ENCODE results near the gene KCNC4. TPM values are rescaled to one million over a fixed set of nuclear protein-coding genes. Genes with fewer than 3 reads are reported as not detected.

Gene KCNC4
- total and polyA plus RNA-seq, 2 of the 13 experiments (the other 11 are each of a cell fraction or from before 2014, with no cell fraction given): 0.24 to 0.66 TPM

DNA sequence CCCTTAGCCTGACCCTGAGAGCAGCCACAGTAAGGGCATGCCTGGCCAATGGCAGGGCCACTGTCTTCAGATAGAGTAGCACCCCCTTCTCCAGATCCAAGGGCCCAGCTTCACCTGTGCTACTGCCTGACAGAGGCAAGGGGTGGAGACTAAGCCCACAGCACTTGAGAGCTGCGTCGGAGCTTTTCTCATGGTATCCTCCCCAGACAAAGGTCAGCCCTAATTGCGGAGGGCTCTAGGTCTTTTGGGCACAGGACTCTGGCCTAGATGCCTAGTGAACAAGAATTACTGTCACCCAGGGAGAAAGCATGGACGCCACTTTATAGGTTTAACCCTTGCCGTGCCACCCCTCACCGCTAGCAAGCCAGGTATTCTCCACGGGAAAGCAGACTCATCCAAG is 15.1 kb downstream of the KCNC4 start:
- no peak overlapping the region for H3K27ac ChIP-seq (ENCODE audit: extremely low read length, insufficient read depth, low read length)
- no TSS peak for BruUV-seq (replicated peaks)
- H3K79me2 ChIP-seq (ENCODE audit: insufficient read depth, low read length): no peaks in the 10 kb centered on the region
- CTCF ChIA-PET (ENCODE audit: low intra/inter-chr PET ratio, low total read pairs): no interaction called here
- no peak overlapping the region for H3K9ac ChIP-seq (ENCODE audit: insufficient read depth, low read depth, low read length)
- TF ChIP-seq, protein P1, sequence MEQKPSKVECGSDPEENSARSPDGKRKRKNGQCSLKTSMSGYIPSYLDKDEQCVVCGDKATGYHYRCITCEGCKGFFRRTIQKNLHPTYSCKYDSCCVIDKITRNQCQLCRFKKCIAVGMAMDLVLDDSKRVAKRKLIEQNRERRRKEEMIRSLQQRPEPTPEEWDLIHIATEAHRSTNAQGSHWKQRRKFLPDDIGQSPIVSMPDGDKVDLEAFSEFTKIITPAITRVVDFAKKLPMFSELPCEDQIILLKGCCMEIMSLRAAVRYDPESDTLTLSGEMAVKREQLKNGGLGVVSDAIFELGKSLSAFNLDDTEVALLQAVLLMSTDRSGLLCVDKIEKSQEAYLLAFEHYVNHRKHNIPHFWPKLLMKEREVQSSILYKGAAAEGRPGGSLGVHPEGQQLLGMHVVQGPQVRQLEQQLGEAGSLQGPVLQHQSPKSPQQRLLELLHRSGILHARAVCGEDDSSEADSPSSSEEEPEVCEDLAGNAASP (CRISPR knock-in tag; IDR thresholded peaks at IDR 0.05; ENCODE audit: borderline replicate concordance): no peak
- TF ChIP-seq TRIM24 (CRISPR knock-in tag; IDR thresholded peaks at IDR 0.05) (no peak), ZNF652 (CRISPR knock-in tag; IDR thresholded peaks at IDR 0.05; ENCODE audit: borderline replicate concordance, low read depth) (0 out of 2 replicates have a peak, but pooled peaks have one; percentile 20)
- H3K4me2 ChIP-seq (ENCODE audit: low read depth, low read length): no peak overlapping the region
- H3K4me3 ChIP-seq (replicated peaks in 1 of 3; ENCODE audit: insufficient read depth in 1 of 3, low read depth in 2 of 3, low read length in 3 of 3): no peak overlapping the region
- no peak for DNase-seq (ENCODE audit: low spot score)
- no peaks in the 10 kb centered on the region for H3K9me3 ChIP-seq (ENCODE audit: low read length)
- intact Hi-C loops (cut with micrococcal nuclease; ENCODE audit: unreplicated experiment): no loop called here
- ATAC-seq: no peak
- in situ Hi-C loops (cut with HindIII; ENCODE audit: extremely low pct_ligation_motif_present, low pct_unique_long_range_greater_than_20kb): no loop called here
- peaks cover 12% of the 10 kb centered on the region; the same call in 1 of the 2 replicates for H3K4me1 ChIP-seq (ENCODE audit: insufficient read depth, low read length)
- POLR2A ChIA-PET: no interaction called here
- H2AFZ ChIP-seq (ENCODE audit: low read length): no peak overlapping the region
- WGBS (ENCODE audit: low lambda C conversion rate): no CpG with 5 or more reads among the region's 7 CpGs
- H3K27me3 ChIP-seq (ENCODE audit: control insufficient read depth in 1 of 2, insufficient read depth in 2 of 2, low read length in 2 of 2): peaks cover 0 to 7% of the 10 kb centered on the region in 2 experiments; a peak in 3 of 5 replicates
- FAIRE-seq: no peak
- no peaks in the 10 kb centered on the region for H4K20me1 ChIP-seq (ENCODE audit: insufficient read depth, low read length)
- H3K36me3 ChIP-seq (replicated peaks in 1 of 2; ENCODE audit: control insufficient read depth in 1 of 2, insufficient read depth in 2 of 2, low read length in 2 of 2): no peaks in the 10 kb centered on the region

DNA sequence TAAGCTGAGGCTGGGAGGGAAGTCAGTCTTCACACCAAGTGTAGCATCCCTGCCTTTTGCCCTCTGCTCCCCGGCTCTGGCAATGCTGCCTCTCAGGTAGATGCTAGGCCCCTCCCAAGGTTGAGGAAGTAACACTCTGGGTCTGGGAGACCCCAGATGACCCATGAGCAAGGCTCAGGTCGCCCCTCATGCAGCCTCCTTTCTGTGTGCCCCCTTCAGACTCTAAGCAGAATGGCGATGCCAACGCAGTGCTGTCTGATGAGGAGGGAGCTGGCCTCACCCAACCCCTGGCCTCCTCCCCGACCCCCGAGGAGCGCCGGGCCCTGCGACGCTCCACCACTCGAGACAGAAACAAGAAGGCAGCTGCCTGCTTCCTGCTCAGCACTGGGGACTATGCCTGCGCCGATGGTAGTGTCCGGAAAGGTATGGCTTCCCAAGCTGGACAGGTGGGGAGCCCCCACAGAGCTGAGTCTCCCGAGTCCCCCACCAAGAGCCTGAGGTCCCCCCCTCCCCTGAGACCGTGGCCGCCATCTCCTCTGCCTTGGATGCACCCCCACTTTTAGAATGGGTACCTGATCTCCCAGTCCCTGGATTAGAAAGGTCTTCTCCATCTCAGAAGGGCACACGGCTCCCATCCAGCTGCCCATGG is 15.8 kb downstream of the KCNC4 start:
- no peak for FAIRE-seq
- Histone ChIP-seq H3K27me3 (ENCODE audit: control insufficient read depth in 1 of 2, insufficient read depth in 2 of 2, low read length in 2 of 2) (peaks cover 0 to 7% of the 10 kb centered on the region in 2 experiments; a peak in 4 of 5 replicates), H3K4me2 (ENCODE audit: low read depth, low read length) (no peak overlapping the region), H3K4me1 (ENCODE audit: insufficient read depth, low read length) (peaks cover 12% of the 10 kb centered on the region; the same call in 1 of the 2 replicates), H3K79me2 (ENCODE audit: insufficient read depth, low read length) (no peaks in the 10 kb centered on the region), H3K36me3 (replicated peaks in 1 of 2; ENCODE audit: control insufficient read depth in 1 of 2, insufficient read depth in 2 of 2, low read length in 2 of 2) (no peaks in the 10 kb centered on the region), H3K9me3 (ENCODE audit: low read length) (no peaks in the 10 kb centered on the region), H2AFZ (ENCODE audit: low read length) (no peak overlapping the region), H3K9ac (ENCODE audit: insufficient read depth, low read depth, low read length) (no peak overlapping the region), H3K27ac (ENCODE audit: extremely low read length, insufficient read depth, low read length) (no peak overlapping the region), H4K20me1 (ENCODE audit: insufficient read depth, low read length) (no peaks in the 10 kb centered on the region), H3K4me3 (replicated peaks in 1 of 3; ENCODE audit: insufficient read depth in 1 of 3, low read depth in 2 of 3, low read length in 3 of 3) (no peak overlapping the region)
- no TSS peak for BruUV-seq (replicated peaks)
- in situ Hi-C loops (cut with HindIII; ENCODE audit: extremely low pct_ligation_motif_present, low pct_unique_long_range_greater_than_20kb): no loop called here
- no peak for DNase-seq (ENCODE audit: low spot score)
- WGBS (ENCODE audit: low lambda C conversion rate): 100% methylated on average over 1 of the region's 18 CpGs
- ChIA-PET CTCF (ENCODE audit: low intra/inter-chr PET ratio, low total read pairs) (no interaction called here), POLR2A (no interaction called here)
- no peak for ATAC-seq
- intact Hi-C loops (cut with micrococcal nuclease; ENCODE audit: unreplicated experiment): no loop called here
- TF ChIP-seq NR1H2 (CRISPR knock-in tag; IDR thresholded peaks at IDR 0.05; ENCODE audit: borderline replicate concordance, low read depth) (no peak), BORCS8-MEF2B (CRISPR knock-in tag; IDR thresholded peaks at IDR 0.05) (no peak), NCOA1 (CRISPR knock-in tag; IDR thresholded peaks at IDR 0.05) (no peak), ZNF230 (CRISPR knock-in tag; IDR thresholded peaks at IDR 0.05) (no peak), PPARG (CRISPR knock-in tag; conservative IDR thresholded peaks at IDR 0.05) (no peak), ZNF792 (CRISPR knock-in tag; IDR thresholded peaks at IDR 0.05) (no peak)
- TF ChIP-seq, protein P2, sequence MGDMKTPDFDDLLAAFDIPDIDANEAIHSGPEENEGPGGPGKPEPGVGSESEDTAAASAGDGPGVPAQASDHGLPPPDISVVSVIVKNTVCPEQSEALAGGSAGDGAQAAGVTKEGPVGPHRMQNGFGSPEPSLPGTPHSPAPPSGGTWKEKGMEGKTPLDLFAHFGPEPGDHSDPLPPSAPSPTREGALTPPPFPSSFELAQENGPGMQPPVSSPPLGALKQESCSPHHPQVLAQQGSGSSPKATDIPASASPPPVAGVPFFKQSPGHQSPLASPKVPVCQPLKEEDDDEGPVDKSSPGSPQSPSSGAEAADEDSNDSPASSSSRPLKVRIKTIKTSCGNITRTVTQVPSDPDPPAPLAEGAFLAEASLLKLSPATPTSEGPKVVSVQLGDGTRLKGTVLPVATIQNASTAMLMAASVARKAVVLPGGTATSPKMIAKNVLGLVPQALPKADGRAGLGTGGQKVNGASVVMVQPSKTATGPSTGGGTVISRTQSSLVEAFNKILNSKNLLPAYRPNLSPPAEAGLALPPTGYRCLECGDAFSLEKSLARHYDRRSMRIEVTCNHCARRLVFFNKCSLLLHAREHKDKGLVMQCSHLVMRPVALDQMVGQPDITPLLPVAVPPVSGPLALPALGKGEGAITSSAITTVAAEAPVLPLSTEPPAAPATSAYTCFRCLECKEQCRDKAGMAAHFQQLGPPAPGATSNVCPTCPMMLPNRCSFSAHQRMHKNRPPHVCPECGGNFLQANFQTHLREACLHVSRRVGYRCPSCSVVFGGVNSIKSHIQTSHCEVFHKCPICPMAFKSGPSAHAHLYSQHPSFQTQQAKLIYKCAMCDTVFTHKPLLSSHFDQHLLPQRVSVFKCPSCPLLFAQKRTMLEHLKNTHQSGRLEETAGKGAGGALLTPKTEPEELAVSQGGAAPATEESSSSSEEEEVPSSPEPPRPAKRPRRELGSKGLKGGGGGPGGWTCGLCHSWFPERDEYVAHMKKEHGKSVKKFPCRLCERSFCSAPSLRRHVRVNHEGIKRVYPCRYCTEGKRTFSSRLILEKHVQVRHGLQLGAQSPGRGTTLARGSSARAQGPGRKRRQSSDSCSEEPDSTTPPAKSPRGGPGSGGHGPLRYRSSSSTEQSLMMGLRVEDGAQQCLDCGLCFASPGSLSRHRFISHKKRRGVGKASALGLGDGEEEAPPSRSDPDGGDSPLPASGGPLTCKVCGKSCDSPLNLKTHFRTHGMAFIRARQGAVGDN (CRISPR knock-in tag; IDR thresholded peaks at IDR 0.05): no peak
- TF ChIP-seq, protein P3, sequence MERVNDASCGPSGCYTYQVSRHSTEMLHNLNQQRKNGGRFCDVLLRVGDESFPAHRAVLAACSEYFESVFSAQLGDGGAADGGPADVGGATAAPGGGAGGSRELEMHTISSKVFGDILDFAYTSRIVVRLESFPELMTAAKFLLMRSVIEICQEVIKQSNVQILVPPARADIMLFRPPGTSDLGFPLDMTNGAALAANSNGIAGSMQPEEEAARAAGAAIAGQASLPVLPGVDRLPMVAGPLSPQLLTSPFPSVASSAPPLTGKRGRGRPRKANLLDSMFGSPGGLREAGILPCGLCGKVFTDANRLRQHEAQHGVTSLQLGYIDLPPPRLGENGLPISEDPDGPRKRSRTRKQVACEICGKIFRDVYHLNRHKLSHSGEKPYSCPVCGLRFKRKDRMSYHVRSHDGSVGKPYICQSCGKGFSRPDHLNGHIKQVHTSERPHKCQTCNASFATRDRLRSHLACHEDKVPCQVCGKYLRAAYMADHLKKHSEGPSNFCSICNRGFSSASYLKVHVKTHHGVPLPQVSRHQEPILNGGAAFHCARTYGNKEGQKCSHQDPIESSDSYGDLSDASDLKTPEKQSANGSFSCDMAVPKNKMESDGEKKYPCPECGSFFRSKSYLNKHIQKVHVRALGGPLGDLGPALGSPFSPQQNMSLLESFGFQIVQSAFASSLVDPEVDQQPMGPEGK (CRISPR knock-in tag; IDR thresholded peaks at IDR 0.05): no peak
